SH-SY5Y (cell line): ENCODE data around the gene ANKUB1.

ENCODE experiments used
- GATA2 ChIP-seq: IDR thresholded peaks from 2 replicates; pipeline ENCODE4 v1.6.1; 2011; ENCODE audit warnings: mild to moderate bottlenecking, low read depth, low read length
- GATA3 ChIP-seq: IDR thresholded peaks from 2 replicates; pipeline ENCODE4 v1.6.1; 2011; ENCODE audit warnings: low read depth, mild to moderate bottlenecking, low read length, moderate library complexity

GRCh38 chr3:149816986-149817385 is 24.6 kb upstream of the ANKUB1 start:
- TF ChIP-seq GATA2 = no peak
- no peak for TF ChIP-seq GATA3
